GM12875 (cell line): ENCODE measurements around the gene BCL11B.
"Not testable (repeated sequence)": the region's sequence is repeated elsewhere in the genome, so short reads cannot be mapped to it uniquely, and the experiment has no call there.

Source experiments
- H3K4me3 ChIP-seq: one replicate; pipeline ENCODE4 v1.5.1; 2011; ENCODE audit warnings: low read depth, low read length, control low read depth
- TF ChIP-seq, protein P1 (sequence below): IDR thresholded peaks from 2 replicates; pipeline ENCODE4 v1.5.1; 2011; ENCODE audit warnings: low read depth, mild to moderate bottlenecking, control low read depth, inconsistent platforms, low read length, moderate library complexity, borderline replicate concordance; ENCODE audit not compliant: insufficient read depth

BCL11B gene

DNA sequence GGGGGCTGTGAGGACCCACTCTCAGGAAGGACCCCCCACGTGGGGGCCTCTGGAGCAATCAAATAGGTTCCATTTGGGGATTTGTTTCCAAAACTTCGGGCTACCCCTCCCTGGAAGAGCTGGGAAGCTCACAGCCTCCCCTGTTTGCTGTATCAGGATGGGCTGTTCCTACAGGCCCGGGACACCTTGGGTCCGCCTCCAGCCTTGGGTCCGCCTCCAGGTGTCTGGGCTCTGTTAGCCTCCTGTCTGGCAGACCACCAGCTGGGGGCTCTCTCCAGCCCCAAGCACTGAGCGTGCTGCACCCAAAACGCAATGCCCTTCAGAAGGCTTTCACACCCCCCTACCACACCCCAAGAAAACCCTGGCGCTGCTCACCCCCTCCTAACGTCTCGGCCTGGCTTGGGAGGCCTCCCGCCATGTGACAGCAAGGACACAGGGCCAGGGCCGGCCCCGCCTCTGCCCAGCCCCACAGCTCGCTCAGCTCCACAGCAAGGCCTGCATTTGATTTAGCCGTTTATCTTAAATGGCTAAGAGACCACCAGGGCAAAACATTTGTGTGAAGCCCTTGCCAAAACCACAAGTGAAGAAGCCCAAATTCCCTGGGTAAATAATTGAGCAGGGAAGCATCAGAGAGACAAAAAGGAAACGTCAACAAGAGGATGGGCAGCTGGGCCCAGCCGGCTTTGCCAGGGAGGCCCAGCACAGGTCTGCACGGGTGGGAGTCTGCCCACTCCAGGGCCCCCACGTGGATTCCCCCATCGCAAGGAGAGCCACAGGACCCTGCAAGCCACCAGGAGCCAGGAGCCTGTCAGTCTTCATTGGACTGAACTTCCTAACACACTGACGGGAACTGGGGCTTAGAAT, 39.9 kb downstream of the BCL11B start:
- H3K4me3 ChIP-seq = no peak overlapping the region

DNA sequence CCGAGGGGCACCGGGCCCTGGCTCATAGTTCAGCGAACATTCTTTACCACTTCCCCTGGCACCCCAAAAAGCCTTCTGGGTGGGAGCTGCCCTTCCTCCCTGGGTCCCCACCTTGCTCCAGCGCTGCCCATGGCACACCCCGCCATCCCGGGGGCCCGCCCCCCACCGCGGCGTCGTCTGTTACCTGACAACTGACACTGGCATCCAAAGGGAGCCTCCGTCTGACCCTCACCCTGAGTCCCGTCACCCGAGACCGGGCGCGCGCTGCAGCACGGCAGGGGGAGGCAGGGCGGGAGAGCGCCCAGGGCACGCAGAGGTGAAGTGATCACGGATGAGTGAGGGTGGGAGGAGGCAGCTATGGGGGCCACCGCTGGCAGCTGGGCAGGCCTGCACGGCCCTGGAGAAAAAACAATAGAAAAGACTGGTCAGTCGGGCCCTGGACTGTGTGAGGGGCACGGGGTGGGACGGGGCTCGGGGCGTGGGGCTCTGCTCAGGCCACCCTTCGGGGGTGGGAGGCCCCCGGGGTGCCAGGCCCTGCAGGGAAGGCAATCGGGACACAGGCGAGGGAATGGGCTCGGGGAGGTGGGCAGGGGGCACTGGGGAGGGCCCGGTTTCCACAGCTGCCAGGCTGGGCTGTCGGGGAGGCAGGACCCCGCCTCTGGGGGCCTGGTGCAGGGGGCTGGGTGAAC, 40.7 kb downstream of the BCL11B start:
- TF ChIP-seq, protein P1, sequence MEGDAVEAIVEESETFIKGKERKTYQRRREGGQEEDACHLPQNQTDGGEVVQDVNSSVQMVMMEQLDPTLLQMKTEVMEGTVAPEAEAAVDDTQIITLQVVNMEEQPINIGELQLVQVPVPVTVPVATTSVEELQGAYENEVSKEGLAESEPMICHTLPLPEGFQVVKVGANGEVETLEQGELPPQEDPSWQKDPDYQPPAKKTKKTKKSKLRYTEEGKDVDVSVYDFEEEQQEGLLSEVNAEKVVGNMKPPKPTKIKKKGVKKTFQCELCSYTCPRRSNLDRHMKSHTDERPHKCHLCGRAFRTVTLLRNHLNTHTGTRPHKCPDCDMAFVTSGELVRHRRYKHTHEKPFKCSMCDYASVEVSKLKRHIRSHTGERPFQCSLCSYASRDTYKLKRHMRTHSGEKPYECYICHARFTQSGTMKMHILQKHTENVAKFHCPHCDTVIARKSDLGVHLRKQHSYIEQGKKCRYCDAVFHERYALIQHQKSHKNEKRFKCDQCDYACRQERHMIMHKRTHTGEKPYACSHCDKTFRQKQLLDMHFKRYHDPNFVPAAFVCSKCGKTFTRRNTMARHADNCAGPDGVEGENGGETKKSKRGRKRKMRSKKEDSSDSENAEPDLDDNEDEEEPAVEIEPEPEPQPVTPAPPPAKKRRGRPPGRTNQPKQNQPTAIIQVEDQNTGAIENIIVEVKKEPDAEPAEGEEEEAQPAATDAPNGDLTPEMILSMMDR = no peak
- no peak overlapping the region for H3K4me3 ChIP-seq

More for the DNA sequence above, 39.9 kb downstream of the BCL11B start:
- TF ChIP-seq, protein P1 = no peak

DNA sequence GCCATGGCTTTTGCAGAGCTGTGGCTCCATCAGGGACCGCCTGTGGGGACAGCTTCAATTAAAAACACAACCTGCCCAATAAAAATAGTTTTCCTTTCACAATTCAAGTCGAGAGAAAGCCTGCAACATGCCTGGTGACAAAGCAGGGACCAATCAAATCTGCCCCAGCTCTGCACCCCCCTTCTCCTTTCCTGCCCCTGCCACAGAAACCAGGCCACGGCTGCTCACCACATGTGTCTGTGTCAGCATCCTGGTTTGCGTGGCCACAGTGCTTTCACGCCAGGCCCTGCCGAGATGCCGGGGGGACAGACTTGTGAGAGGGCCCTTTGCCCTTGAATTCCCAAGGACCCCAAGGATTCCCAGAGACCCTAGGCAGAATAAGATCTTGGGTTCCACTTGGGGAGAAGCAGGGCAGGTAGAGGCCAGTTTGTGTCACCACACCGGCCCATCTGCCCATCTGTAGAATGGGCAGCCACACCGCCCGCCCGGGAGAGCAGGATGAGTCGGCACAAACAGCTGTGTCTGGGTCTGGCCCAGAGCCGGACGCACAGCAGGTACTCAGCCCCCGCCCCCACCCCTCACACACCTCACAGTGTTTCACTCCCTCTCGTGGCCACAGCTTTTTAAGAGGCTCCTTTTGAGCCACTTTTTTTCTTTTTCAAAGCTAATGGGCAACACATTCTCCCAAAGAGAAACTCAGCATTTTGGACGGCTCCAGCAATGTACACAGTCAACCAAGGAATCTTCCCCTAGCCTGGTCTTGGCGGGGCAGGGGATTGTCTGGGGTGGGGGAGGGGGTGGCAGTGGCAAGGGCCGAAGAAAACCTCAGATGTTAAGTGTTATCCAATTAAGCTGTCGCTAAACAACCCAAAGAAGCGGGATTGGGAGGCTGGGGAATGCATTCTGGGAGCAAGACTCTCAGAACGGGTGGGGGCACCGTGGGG, 41.5 kb downstream of the BCL11B start:
- H3K4me3 ChIP-seq = no peak overlapping the region
- TF ChIP-seq, protein P1 = no peak

DNA sequence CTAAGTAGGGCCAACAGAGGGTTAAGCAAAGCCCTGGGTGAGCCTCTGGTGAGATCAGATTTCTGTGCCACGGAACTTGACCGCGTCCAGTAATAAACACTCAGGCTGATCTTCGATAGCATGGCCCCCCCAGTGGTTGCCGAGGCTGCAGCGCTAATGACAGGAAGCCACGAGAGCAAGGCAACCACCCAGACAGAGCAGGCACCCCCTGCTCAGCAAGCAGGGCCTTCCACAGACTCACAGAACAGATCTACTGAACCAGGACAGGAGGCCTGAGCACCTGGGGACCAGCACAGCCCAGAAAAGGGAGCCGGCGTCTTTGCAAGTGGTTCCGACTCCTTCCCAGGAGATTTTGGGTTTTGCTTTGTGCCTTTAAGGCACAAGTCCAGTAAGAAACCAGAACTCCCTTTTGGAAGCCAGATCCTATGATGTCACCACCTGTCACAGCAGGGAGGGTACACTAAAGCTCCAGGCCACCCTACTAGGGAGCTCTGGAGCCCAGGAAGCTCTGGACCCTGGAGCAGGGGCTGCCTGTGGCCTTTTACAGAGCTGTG, 42.3 kb downstream of the BCL11B start:
- TF ChIP-seq, protein P1 = no peak
- H3K4me3 ChIP-seq = no peak overlapping the region

DNA sequence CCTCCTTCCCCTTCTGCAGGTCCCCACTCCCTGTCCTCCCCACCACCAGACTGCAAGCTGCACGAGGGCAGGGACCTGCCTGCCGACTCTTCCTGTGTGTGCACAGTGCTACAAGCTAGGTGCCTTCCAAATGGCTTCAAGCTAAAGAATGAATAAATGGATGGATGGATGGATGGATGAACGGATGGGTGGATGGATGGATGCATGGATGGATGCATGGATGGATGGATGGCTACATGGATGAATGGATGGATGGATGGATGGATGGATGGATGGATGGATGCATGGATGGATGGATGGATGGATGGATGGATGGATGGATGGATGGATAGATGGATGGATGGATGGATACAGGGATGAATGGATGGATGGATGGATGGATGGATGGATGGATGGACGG, 43.2 kb downstream of the BCL11B start:
- H3K4me3 ChIP-seq = not testable (repeated sequence)

- TF ChIP-seq, protein P1 = no peak
- no peak overlapping the region for H3K4me3 ChIP-seq
Observed at GRCh38 chr14:99226687-99227086, 45.3 kb downstream of the BCL11B start.
